ENCODE measurements around the gene C1GALT1. TPM values are rescaled to one million over a fixed set of nuclear protein-coding genes. Genes with fewer than 3 reads are reported as not detected.

The C1GALT1 gene
- total RNA-seq, 4 donors from 2014 or later = 6.8 to 37.6 (median 16.3) TPM

GRCh38 chr7:7156663-7157062 lies 25.7 kb upstream of the C1GALT1 start:
- Histone ChIP-seq H3K36me3 (no peaks in the 10 kb centered on the region), H3K27ac (peak overlapping the region in 1 of 4 donors; percentile 23), H3K4me1 (peaks cover 0 to 20% (median 0%) of the 10 kb centered on the region in 4 donors), H3K9me3 (no peaks in the 10 kb centered on the region), H3K27me3 (no peaks in the 10 kb centered on the region), H3K4me3 (no peak overlapping the region)
- WGBS, 2 donors (ENCODE audit: low coverage in 1 of 2) = 41 to 48% methylated on average over 4 of the region's 4 CpGs
- in situ Hi-C loops (cut with MboI; ENCODE audit: low pct_ligation_motif_present in 1 of 4, low pct_unique_long_range_greater_than_20kb in 1 of 4, low sequenced_read_pairs in 3 of 4) = no loop called here
- intact Hi-C loops (cut with DNase I; ENCODE audit: low total_unique reads) = no loop called here
- TF ChIP-seq EP300 (IDR thresholded peaks at IDR 0.05; ENCODE audit: low read depth) (no peak), CTCF (IDR thresholded peaks at IDR 0.05) (no peak)
- no peak for DNase-seq

GRCh38 chr7:7157177-7157886 lies 25.0 kb upstream of the C1GALT1 start:
- DNase-seq = peak; percentile 17
- 54 to 64% methylated on average over 2 of the region's 2 CpGs for WGBS, 2 donors (ENCODE audit: low coverage in 1 of 2)

GRCh38 chr7:7157887-7158271 lies 24.5 kb upstream of the C1GALT1 start:
- Histone ChIP-seq H3K27ac (peak overlapping the region in 1 of 4 donors; percentile 26), H3K4me1 (peaks cover 0 to 20% (median 0%) of the 10 kb centered on the region in 4 donors), H3K9me3 (no peaks in the 10 kb centered on the region), H3K27me3 (no peaks in the 10 kb centered on the region), H3K36me3 (no peaks in the 10 kb centered on the region), H3K4me3 (no peak overlapping the region)
- in situ Hi-C loops (cut with MboI; ENCODE audit: low pct_ligation_motif_present in 1 of 4, low pct_unique_long_range_greater_than_20kb in 1 of 4, low sequenced_read_pairs in 3 of 4) = no loop called here
- no peak for TF ChIP-seq POLR2A (IDR thresholded peaks at IDR 0.05)
- no peak for TF ChIP-seq CTCF (IDR thresholded peaks at IDR 0.05)
- no peak for TF ChIP-seq POLR2AphosphoS5 (IDR thresholded peaks at IDR 0.05)
- TF ChIP-seq EP300 (IDR thresholded peaks at IDR 0.05; ENCODE audit: low read depth) = no peak
- no peak for DNase-seq
- intact Hi-C loops (cut with DNase I; ENCODE audit: low total_unique reads) = no loop called here

More at GRCh38 chr7:7157177-7157886, 25.0 kb upstream of the C1GALT1 start:
- Histone ChIP-seq H3K27me3 (no peaks in the 10 kb centered on the region), H3K9me3 (no peaks in the 10 kb centered on the region), H3K4me3 (no peak overlapping the region), H3K27ac (peak overlapping the region in 1 of 4 donors; percentile 26), H3K4me1 (peaks cover 0 to 20% (median 0%) of the 10 kb centered on the region in 4 donors), H3K36me3 (no peaks in the 10 kb centered on the region)
- TF ChIP-seq POLR2AphosphoS5 (IDR thresholded peaks at IDR 0.05) = no peak
- TF ChIP-seq EP300 (IDR thresholded peaks at IDR 0.05; ENCODE audit: low read depth) = no peak
- no peak for TF ChIP-seq CTCF (IDR thresholded peaks at IDR 0.05)
- no peak for TF ChIP-seq POLR2A (IDR thresholded peaks at IDR 0.05)
- in situ Hi-C loops (cut with MboI; ENCODE audit: low pct_ligation_motif_present in 1 of 4, low pct_unique_long_range_greater_than_20kb in 1 of 4, low sequenced_read_pairs in 3 of 4) = no loop called here
- intact Hi-C loops (cut with DNase I; ENCODE audit: low total_unique reads) = no loop called here

GRCh38 chr7:7159063-7159658 lies 23.2 kb upstream of the C1GALT1 start:
- 51 to 67% methylated on average over 4 to 6 of the region's 6 CpGs for WGBS, 2 donors (ENCODE audit: low coverage in 1 of 2)
- peaks cover 0 to 20% (median 0%) of the 10 kb centered on the region in 4 donors for H3K4me1 ChIP-seq
- intact Hi-C loops (cut with DNase I; ENCODE audit: low total_unique reads) = no loop called here
- no peak for DNase-seq
- H3K9me3 ChIP-seq = no peaks in the 10 kb centered on the region
- no peaks in the 10 kb centered on the region for H3K36me3 ChIP-seq
- H3K27me3 ChIP-seq = no peaks in the 10 kb centered on the region
- TF ChIP-seq EP300 (IDR thresholded peaks at IDR 0.05; ENCODE audit: low read depth) = no peak
- TF ChIP-seq CTCF (IDR thresholded peaks at IDR 0.05) = no peak
- TF ChIP-seq POLR2AphosphoS5 (IDR thresholded peaks at IDR 0.05) = no peak
- no peak for TF ChIP-seq POLR2A (IDR thresholded peaks at IDR 0.05)
- no peak overlapping the region for H3K27ac ChIP-seq
- H3K4me3 ChIP-seq = no peak overlapping the region
- in situ Hi-C loops (cut with MboI; ENCODE audit: low pct_ligation_motif_present in 1 of 4, low pct_unique_long_range_greater_than_20kb in 1 of 4, low sequenced_read_pairs in 3 of 4) = no loop called here
